ENCODE results near the gene TNFSF11.

DNA sequence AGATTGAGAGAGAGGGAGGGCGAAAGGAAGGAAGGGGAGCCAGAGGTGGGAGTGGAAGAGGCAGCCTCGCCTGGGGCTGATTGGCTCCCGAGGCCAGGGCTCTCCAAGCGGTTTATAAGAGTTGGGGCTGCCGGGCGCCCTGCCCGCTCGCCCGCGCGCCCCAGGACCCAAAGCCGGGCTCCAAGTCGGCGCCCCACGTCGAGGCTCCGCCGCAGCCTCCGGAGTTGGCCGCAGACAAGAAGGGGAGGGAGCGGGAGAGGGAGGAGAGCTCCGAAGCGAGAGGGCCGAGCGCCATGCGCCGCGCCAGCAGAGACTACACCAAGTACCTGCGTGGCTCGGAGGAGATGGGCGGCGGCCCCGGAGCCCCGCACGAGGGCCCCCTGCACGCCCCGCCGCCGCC, at the start of gene TNFSF11:
- TF ChIP-seq, protein P1, sequence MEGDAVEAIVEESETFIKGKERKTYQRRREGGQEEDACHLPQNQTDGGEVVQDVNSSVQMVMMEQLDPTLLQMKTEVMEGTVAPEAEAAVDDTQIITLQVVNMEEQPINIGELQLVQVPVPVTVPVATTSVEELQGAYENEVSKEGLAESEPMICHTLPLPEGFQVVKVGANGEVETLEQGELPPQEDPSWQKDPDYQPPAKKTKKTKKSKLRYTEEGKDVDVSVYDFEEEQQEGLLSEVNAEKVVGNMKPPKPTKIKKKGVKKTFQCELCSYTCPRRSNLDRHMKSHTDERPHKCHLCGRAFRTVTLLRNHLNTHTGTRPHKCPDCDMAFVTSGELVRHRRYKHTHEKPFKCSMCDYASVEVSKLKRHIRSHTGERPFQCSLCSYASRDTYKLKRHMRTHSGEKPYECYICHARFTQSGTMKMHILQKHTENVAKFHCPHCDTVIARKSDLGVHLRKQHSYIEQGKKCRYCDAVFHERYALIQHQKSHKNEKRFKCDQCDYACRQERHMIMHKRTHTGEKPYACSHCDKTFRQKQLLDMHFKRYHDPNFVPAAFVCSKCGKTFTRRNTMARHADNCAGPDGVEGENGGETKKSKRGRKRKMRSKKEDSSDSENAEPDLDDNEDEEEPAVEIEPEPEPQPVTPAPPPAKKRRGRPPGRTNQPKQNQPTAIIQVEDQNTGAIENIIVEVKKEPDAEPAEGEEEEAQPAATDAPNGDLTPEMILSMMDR (IDR thresholded peaks at IDR 0.05), result no peak
- TF ChIP-seq ZFX (IDR thresholded peaks at IDR 0.05; ENCODE audit: borderline replicate concordance), result no peak

Measured in 22Rv1 (cell line).